Liver (tissue), 10 donors: ENCODE results near the gene RAPSN. TPM values are rescaled to one million over a fixed set of nuclear protein-coding genes. Genes with fewer than 3 reads are reported as not detected.

ENCODE experiments used
- DNase-seq: peaks from one replicate; pipeline ENCODE4 v3.0.0-alpha.2; 2017; ENCODE audit warnings: low spot score
- H3K27ac ChIP-seq, 2 donors: one replicate each; pipeline ENCODE4 v1.7.0; 2013; ENCODE audit warnings: inconsistent platforms in 2 of 2, low read length in 2 of 2, control low read depth in 1 of 2, low read depth in 1 of 2, mild to moderate bottlenecking in 1 of 2
- H3K27me3 ChIP-seq, 4 donors: one replicate each; pipeline versions ENCODE4 v1.6.1 to v1.7.0; 2013; ENCODE audit warnings: low read length in 3 of 4, inconsistent platforms in 1 of 4, mild to moderate bottlenecking in 1 of 4, moderate library complexity in 1 of 4; ENCODE audit not compliant: control insufficient read depth in 4 of 4, insufficient read depth in 4 of 4
- H3K36me3 ChIP-seq, 4 donors: one replicate each; pipeline versions ENCODE4 v1.6.1 to v1.7.0; 2013; ENCODE audit warnings: low read length in 3 of 4, mild to moderate bottlenecking in 3 of 4, low read depth in 1 of 4, moderate library complexity in 1 of 4; ENCODE audit not compliant: control insufficient read depth in 4 of 4, insufficient read depth in 3 of 4
- H3K4me1 ChIP-seq, 4 donors: one replicate each; pipeline versions ENCODE4 v1.6.1 to v1.7.0; 2013; ENCODE audit warnings: low read length in 3 of 4, mild to moderate bottlenecking in 3 of 4, moderate library complexity in 1 of 4; ENCODE audit not compliant: control insufficient read depth in 4 of 4, insufficient read depth in 4 of 4
- H3K4me3 ChIP-seq, 3 donors: one replicate each; pipeline versions ENCODE4 v1.6.1 to v1.7.0; 2013; ENCODE audit warnings: low read length in 3 of 3, control low read depth in 1 of 3, low read depth in 1 of 3, mild to moderate bottlenecking in 1 of 3
- H3K9ac ChIP-seq, 2 donors: one replicate each; pipeline ENCODE4 v1.7.0; 2013; ENCODE audit warnings: low read length in 2 of 2, mild to moderate bottlenecking in 2 of 2, moderate library complexity in 2 of 2, control low read depth in 1 of 2, low read depth in 1 of 2
- H3K9me3 ChIP-seq, 4 donors: one replicate each; pipeline versions ENCODE4 v1.6.1 to v1.7.0; 2013; ENCODE audit warnings: low read length in 3 of 4; ENCODE audit not compliant: control insufficient read depth in 4 of 4
- EGR1 ChIP-seq, 2 donors: IDR thresholded peaks; 2 replicates each; pipeline ENCODE4 v1.6.1; 2016 to 2018; ENCODE audit warnings: antibody characterized with exemption in 2 of 2, low read depth in 2 of 2
- HNF4A ChIP-seq, 2 donors: conservative IDR thresholded peaks; 2 replicates each; pipeline ENCODE4 v1.6.1; 2016; ENCODE audit warnings: antibody characterized with exemption in 2 of 2, mild to moderate bottlenecking in 2 of 2
- JUND ChIP-seq, 2 donors: IDR thresholded peaks; 2 replicates each; pipeline ENCODE4 v1.6.1; 2016; ENCODE audit warnings: antibody characterized with exemption in 2 of 2
- NR2F2 ChIP-seq: IDR thresholded peaks from 2 replicates; pipeline ENCODE4 v1.6.1; 2016; ENCODE audit warnings: antibody characterized with exemption
- RAD21 ChIP-seq, 2 donors: IDR thresholded peaks; 2 replicates each; pipeline ENCODE4 v1.6.1; 2016; ENCODE audit warnings: antibody characterized with exemption in 2 of 2, mild to moderate bottlenecking in 2 of 2
- RXRA ChIP-seq, 2 donors: IDR thresholded peaks; 2 replicates each; pipeline ENCODE4 v1.6.1; 2017 to 2018; ENCODE audit warnings: antibody characterized with exemption in 2 of 2, mild to moderate bottlenecking in 1 of 2
- WGBS: extraction: QIAGEN DNeasy Blood & Tissue Kit; methylation state at CpG from one replicate; pipeline ENCODE4 v1.1.7; 2013; 5-methylcytosine and 5-hydroxymethylcytosine counted together
- polyA plus RNA-seq, 2 donors: library from polyadenylated mRNA; stranded (reverse) in 1 of 2; unstranded in 1 of 2; fragments of 200-250 nt in 1 of 2; fragments of >200 nt in 1 of 2; fragmentation: Nextera tagmentation in 1 of 2; extraction: Ambion mirVana in 1 of 2; gene quantifications; one replicate each; pipeline versions ENCODE4 v1.2.1 to v1.2.3, GENCODE V29; 2013 to 2015
- small RNA-seq: library from RNA; depleted of rRNA; stranded (forward); fragments of <200 nt; gene quantifications from one replicate; pipeline ENCODE3, GENCODE V24; 2014
- total RNA-seq, 2 donors: library from RNA; depleted of rRNA; stranded (reverse); fragments of >200 nt; gene quantifications; one replicate each; pipeline ENCODE4 v1.2.3, GENCODE V29; 2014
- TF ChIP-seq, protein P1 (sequence below): IDR thresholded peaks from 2 replicates; pipeline ENCODE4 v1.6.1; 2016; ENCODE audit warnings: antibody characterized with exemption
- TF ChIP-seq, protein P2 (sequence below): IDR thresholded peaks from 2 replicates; pipeline ENCODE4 v1.6.1; 2016; ENCODE audit warnings: antibody characterized with exemption, mild to moderate bottlenecking
- donor health status: healthy.
- donor health status: healthy.
- donor health status: healthy.
- donor health status: healthy.
- donor health status: healthy.

The RAPSN gene
- total and polyA plus RNA-seq, 4 donors: 0.12 to 0.59 (median 0.28) TPM; not detected in 1

- no peak for TF ChIP-seq HNF4A (conservative IDR thresholded peaks at IDR 0.05)
Observed at GRCh38 chr11:47389577-47390421, 59.1 kb downstream of the RAPSN start (continued).

- Histone ChIP-seq H3K27me3 (no peaks in the 10 kb centered on the region), H3K36me3 (no peaks in the 10 kb centered on the region), H3K4me3 (no peak overlapping the region), H3K9ac (no peak overlapping the region), H3K4me1 (peaks cover 0 to 9% (median 0%) of the 10 kb centered on the region in 4 donors), H3K9me3 (no peaks in the 10 kb centered on the region), H3K27ac (peak overlapping the region; percentile 53 to 76)
- DNase-seq: no peak
- WGBS: 91% methylated on average over 28 of the region's 28 CpGs
- TF ChIP-seq RXRA (IDR thresholded peaks at IDR 0.05) (no peak), JUND (IDR thresholded peaks at IDR 0.05) (no peak)
- TF ChIP-seq, protein P1, sequence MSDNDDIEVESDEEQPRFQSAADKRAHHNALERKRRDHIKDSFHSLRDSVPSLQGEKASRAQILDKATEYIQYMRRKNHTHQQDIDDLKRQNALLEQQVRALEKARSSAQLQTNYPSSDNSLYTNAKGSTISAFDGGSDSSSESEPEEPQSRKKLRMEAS: no peak
Observed at GRCh38 chr11:47388697-47389576, 60.0 kb downstream of the RAPSN start.

DNA sequence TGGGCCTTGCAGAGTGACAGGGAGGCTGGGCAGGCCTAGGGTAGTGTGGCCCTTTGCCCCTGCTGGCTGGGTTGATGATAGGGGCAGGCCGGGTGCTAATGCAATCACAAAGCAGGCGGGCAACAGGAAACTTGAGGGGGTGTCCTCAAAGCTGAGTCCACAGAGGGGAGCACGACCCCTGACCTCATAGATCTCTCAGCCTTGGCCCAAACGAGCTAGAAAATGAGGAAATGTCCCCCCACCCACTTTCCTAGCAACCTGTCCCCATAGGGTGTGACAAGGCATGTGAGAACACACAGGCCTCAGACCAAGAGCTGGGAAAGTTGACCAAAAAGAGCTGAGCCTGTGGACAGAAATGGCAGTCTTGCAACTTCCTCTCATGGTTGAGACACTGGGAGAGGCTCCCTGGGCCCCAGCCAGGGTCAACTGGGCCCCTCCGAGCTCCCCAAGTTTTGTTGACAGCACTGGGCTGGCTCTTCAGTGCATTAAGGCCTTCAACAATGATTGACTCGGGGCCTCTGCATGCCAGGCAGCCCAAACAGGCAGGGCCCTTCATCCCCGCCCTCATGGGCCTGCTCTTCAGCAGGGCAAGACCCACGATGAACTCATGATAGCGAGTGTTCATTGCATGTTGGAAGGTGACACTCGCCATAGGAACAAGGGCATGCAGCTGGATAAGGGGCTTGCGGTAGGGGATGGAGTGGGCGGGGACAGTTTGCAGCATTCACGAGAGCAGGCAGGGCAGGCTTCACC lies 60.8 kb downstream of the RAPSN start:
- Histone ChIP-seq H3K27me3 (no peaks in the 10 kb centered on the region), H3K36me3 (no peaks in the 10 kb centered on the region), H3K4me1 (peaks cover 0 to 9% (median 0%) of the 10 kb centered on the region in 4 donors), H3K9ac (no peak overlapping the region), H3K9me3 (no peaks in the 10 kb centered on the region), H3K4me3 (no peak overlapping the region), H3K27ac (peak overlapping the region; percentile 53 to 76)
- DNase-seq: no peak
- WGBS: 80% methylated on average over 13 of the region's 13 CpGs
- TF ChIP-seq, protein P2, sequence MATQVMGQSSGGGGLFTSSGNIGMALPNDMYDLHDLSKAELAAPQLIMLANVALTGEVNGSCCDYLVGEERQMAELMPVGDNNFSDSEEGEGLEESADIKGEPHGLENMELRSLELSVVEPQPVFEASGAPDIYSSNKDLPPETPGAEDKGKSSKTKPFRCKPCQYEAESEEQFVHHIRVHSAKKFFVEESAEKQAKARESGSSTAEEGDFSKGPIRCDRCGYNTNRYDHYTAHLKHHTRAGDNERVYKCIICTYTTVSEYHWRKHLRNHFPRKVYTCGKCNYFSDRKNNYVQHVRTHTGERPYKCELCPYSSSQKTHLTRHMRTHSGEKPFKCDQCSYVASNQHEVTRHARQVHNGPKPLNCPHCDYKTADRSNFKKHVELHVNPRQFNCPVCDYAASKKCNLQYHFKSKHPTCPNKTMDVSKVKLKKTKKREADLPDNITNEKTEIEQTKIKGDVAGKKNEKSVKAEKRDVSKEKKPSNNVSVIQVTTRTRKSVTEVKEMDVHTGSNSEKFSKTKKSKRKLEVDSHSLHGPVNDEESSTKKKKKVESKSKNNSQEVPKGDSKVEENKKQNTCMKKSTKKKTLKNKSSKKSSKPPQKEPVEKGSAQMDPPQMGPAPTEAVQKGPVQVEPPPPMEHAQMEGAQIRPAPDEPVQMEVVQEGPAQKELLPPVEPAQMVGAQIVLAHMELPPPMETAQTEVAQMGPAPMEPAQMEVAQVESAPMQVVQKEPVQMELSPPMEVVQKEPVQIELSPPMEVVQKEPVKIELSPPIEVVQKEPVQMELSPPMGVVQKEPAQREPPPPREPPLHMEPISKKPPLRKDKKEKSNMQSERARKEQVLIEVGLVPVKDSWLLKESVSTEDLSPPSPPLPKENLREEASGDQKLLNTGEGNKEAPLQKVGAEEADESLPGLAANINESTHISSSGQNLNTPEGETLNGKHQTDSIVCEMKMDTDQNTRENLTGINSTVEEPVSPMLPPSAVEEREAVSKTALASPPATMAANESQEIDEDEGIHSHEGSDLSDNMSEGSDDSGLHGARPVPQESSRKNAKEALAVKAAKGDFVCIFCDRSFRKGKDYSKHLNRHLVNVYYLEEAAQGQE: no peak
- TF ChIP-seq NR2F2 (no peak), EGR1 (IDR thresholded peaks at IDR 0.05; ENCODE audit: low read depth in 2 of 2) (no peak), RXRA (IDR thresholded peaks at IDR 0.05) (peak in 1 of 2 donors; percentile 15), RAD21 (IDR thresholded peaks at IDR 0.05) (no peak)

Small RNA genes lying within 50 kb of the gene (small RNA-seq; reads per million reads assigned to genes)
- gene MIR4487: not detected

Other genes with a start within 250 kb of the RAPSN start
- gene DDB2, start 234.2 kb downstream of the RAPSN start, total RNA-seq: 1 to 10 TPM; 6.6 to 7.6 TPM
- gene DDB2, start 234.2 kb downstream of the RAPSN start, polyA plus RNA-seq: 10 to 100 TPM in 1 of 2 donors, 1 to 10 TPM in 1; 10.0 to 11.9 TPM
- gene ACP2, start 200.3 kb downstream of the RAPSN start, total RNA-seq: 10 to 100 TPM; 81.7 to 94.4 TPM
- 10 to 100 TPM; 40.3 to 76.9 TPM for gene ACP2, start 200.3 kb downstream of the RAPSN start, polyA plus RNA-seq
- gene NR1H3, start 191.1 kb downstream of the RAPSN start, total RNA-seq: 10 to 100 TPM; 52.8 to 55.2 TPM
- 10 to 100 TPM; 56.0 to 57.3 TPM for gene NR1H3, start 191.1 kb downstream of the RAPSN start, polyA plus RNA-seq
- gene MADD, start 179.0 kb downstream of the RAPSN start, total RNA-seq: 10 to 100 TPM in 1 of 2 donors, 1 to 10 TPM in 1; 9.9 to 20.5 TPM
- 10 to 100 TPM in 1 of 2 donors, 1 to 10 TPM in 1; 9.9 to 12.2 TPM for gene MADD, start 179.0 kb downstream of the RAPSN start, polyA plus RNA-seq
- gene MYBPC3, start 96.4 kb downstream of the RAPSN start, total RNA-seq: under 1 TPM in 1 of 2 donors, not detected in 1; 0.25 TPM
- gene MYBPC3, start 96.4 kb downstream of the RAPSN start, polyA plus RNA-seq: under 1 TPM in 1 of 2 donors, not detected in 1; 0.01 TPM
- 10 to 100 TPM; 12.5 to 14.2 TPM for gene SPI1, start 70.6 kb downstream of the RAPSN start, total RNA-seq
- gene SPI1, start 70.6 kb downstream of the RAPSN start, polyA plus RNA-seq: 10 to 100 TPM in 1 of 2 donors, 1 to 10 TPM in 1; 2.3 to 14.4 TPM
- 10 to 100 TPM in 1 of 2 donors, 1 to 10 TPM in 1; 8.2 to 13.0 TPM for gene SLC39A13, start 40.5 kb downstream of the RAPSN start, total RNA-seq
- gene SLC39A13, start 40.5 kb downstream of the RAPSN start, polyA plus RNA-seq: 10 to 100 TPM in 1 of 2 donors, 1 to 10 TPM in 1; 8.4 to 17.5 TPM
- 10 to 100 TPM; 58.0 to 96.6 TPM for gene PSMC3, start 22.7 kb downstream of the RAPSN start, total RNA-seq
- gene PSMC3, start 22.7 kb downstream of the RAPSN start, polyA plus RNA-seq: 100 to 1,000 TPM; 110 TPM
- gene CELF1, start 104.0 kb upstream of the RAPSN start, total RNA-seq: 100 to 1,000 TPM in 1 of 2 donors, 10 to 100 TPM in 1; 66.7 to 139 TPM
- gene CELF1, start 104.0 kb upstream of the RAPSN start, polyA plus RNA-seq: 10 to 100 TPM; 23.5 to 53.8 TPM
- gene PTPMT1, start 116.5 kb upstream of the RAPSN start, total RNA-seq: 10 to 100 TPM; 28.7 to 40.4 TPM
- 10 to 100 TPM; 32.9 to 34.1 TPM for gene PTPMT1, start 116.5 kb upstream of the RAPSN start, polyA plus RNA-seq
- gene KBTBD4, start 129.8 kb upstream of the RAPSN start, total RNA-seq: 10 to 100 TPM in 1 of 2 donors, 1 to 10 TPM in 1; 9.1 to 12.0 TPM
- 1 to 10 TPM; 5.6 to 8.2 TPM for gene KBTBD4, start 129.8 kb upstream of the RAPSN start, polyA plus RNA-seq
- gene NDUFS3, start 129.9 kb upstream of the RAPSN start, total RNA-seq: 10 to 100 TPM; 43.8 to 55.0 TPM
- 100 to 1,000 TPM in 1 of 2 donors, 10 to 100 TPM in 1; 80.6 to 101 TPM for gene NDUFS3, start 129.9 kb upstream of the RAPSN start, polyA plus RNA-seq
- not detected for gene FAM180B, start 137.5 kb upstream of the RAPSN start, total RNA-seq
- not detected for gene FAM180B, start 137.5 kb upstream of the RAPSN start, polyA plus RNA-seq
- 1 to 10 TPM in 1 of 2 donors, under 1 TPM in 1; 0.42 to 1.8 TPM for gene C1QTNF4, start 145.3 kb upstream of the RAPSN start, total RNA-seq
- under 1 TPM; 0.08 to 0.22 TPM for gene C1QTNF4, start 145.3 kb upstream of the RAPSN start, polyA plus RNA-seq
- 100 to 1,000 TPM in 1 of 2 donors, 10 to 100 TPM in 1; 62.5 to 129 TPM for gene MTCH2, start 193.4 kb upstream of the RAPSN start, total RNA-seq
- gene MTCH2, start 193.4 kb upstream of the RAPSN start, polyA plus RNA-seq: 100 to 1,000 TPM; 123 to 304 TPM